Mucosa of stomach (tissue), 1 donor: Measurements from ENCODE around the gene CMBL.
"Not testable (repeated sequence)": the region's sequence is repeated elsewhere in the genome, so short reads cannot be mapped to it uniquely, and the experiment has no call there.

Source experiments
- H3K27me3 ChIP-seq: one replicate; pipeline ENCODE4 v1.7.0; 2013; ENCODE audit warnings: mild to moderate bottlenecking, low read length; ENCODE audit not compliant: control insufficient read depth, insufficient read depth
- H3K36me3 ChIP-seq: one replicate; pipeline ENCODE4 v1.7.0; 2013; ENCODE audit warnings: low read length; ENCODE audit not compliant: control insufficient read depth, insufficient read depth
- H3K4me1 ChIP-seq: one replicate; pipeline ENCODE4 v1.7.0; 2013; ENCODE audit warnings: mild to moderate bottlenecking, low read length; ENCODE audit not compliant: control insufficient read depth, insufficient read depth
- H3K4me3 ChIP-seq: one replicate; pipeline ENCODE4 v1.7.0; 2013; ENCODE audit warnings: low read length
- H3K9ac ChIP-seq: one replicate; pipeline ENCODE4 v1.7.0; 2013; ENCODE audit warnings: mild to moderate bottlenecking, low read length, moderate library complexity
- H3K9me3 ChIP-seq: one replicate; pipeline ENCODE4 v1.7.0; 2013; ENCODE audit warnings: mild to moderate bottlenecking, low read length, moderate library complexity; ENCODE audit not compliant: control insufficient read depth
- donor health status: Pancreatic carcinoma.

The CMBL gene

DNA sequence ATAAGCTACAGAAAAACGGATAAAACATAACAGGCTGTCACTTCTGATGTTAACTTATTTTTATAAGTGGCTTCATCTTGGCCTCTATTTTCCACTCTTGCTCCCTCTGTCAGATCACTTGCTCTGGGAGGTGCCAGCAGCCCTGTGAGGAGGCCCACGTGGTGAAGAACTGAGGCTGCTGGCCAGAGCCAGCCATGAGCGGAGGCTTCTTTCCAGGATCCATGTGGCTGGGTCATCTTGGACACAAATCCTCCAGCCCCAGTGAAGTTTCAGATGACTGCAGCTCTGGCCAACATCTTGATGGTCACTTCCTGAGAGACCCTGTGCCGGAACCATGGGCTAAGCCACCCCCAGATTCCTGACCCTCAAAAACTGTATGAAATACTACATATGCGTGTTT, 7.5 kb upstream of the CMBL start:
- Histone ChIP-seq H3K4me1 (peaks cover 8% of the 10 kb centered on the region), H3K9me3 (no peaks in the 10 kb centered on the region), H3K4me3 (no peak overlapping the region), H3K9ac (no peak overlapping the region), H3K36me3 (no peaks in the 10 kb centered on the region), H3K27me3 (no peaks in the 10 kb centered on the region)

- Histone ChIP-seq H3K4me1 (peaks cover 12% of the 10 kb centered on the region), H3K4me3 (no peak overlapping the region), H3K27me3 (no peaks in the 10 kb centered on the region), H3K9ac (no peak overlapping the region), H3K36me3 (no peaks in the 10 kb centered on the region), H3K9me3 (no peaks in the 10 kb centered on the region)
Measured at GRCh38 chr5:10311595-10312425, 4.1 kb upstream of the CMBL start.

DNA sequence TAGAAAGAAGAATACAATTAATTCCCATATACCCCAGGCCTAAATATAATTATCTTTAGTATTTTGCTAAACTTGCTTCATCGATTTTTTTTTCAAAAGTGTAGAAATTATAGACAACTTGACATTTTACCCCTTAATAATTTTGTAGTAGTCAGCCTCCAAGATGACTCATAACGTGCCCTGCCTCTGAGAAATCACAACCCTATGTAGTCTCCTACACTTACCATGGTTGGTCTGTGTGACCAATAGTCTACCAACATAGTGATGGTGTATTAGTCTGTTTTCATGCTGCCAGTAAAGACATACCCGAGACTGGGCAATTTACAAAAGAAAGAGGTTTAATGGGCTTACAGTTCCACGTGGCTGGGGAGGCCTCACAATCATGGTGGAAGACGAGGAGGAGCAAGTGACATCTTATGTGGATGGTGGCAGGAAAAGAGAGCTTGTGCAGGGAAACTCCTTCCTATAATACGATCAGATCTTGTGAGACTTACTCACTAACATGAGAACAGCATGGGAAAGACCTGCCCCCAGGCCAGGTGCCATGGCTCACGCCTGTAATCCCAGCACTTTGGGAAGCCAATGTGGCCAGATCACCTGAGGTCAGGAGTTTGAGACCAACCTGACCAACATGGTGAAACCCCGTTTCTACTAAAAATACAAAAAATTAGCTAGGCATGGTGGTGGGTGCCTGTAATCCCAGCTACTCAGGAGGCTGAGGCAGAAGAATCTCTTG, 3.3 kb upstream of the CMBL start:
- not testable (repeated sequence) for H3K27me3 ChIP-seq, H3K4me3 ChIP-seq, H3K9ac ChIP-seq, H3K9me3 ChIP-seq, H3K36me3 ChIP-seq
- H3K4me1 ChIP-seq = peaks cover 16% of the 10 kb centered on the region

GRCh38 chr5:10310066-10310779, 2.5 kb upstream of the CMBL start:
- H3K9ac ChIP-seq = peak overlapping the region; percentile 27
- no peaks in the 10 kb centered on the region for H3K27me3 ChIP-seq
- peaks cover 20% of the 10 kb centered on the region for H3K4me1 ChIP-seq
- H3K4me3 ChIP-seq = no peak overlapping the region
- no peaks in the 10 kb centered on the region for H3K9me3 ChIP-seq
- H3K36me3 ChIP-seq = no peaks in the 10 kb centered on the region

GRCh38 chr5:10308844-10309243, 1.1 kb upstream of the CMBL start:
- Histone ChIP-seq H3K27me3 (no peaks in the 10 kb centered on the region), H3K9ac (no peak overlapping the region), H3K9me3 (no peaks in the 10 kb centered on the region), H3K36me3 (no peaks in the 10 kb centered on the region), H3K4me3 (no peak overlapping the region), H3K4me1 (peaks cover 34% of the 10 kb centered on the region)

DNA sequence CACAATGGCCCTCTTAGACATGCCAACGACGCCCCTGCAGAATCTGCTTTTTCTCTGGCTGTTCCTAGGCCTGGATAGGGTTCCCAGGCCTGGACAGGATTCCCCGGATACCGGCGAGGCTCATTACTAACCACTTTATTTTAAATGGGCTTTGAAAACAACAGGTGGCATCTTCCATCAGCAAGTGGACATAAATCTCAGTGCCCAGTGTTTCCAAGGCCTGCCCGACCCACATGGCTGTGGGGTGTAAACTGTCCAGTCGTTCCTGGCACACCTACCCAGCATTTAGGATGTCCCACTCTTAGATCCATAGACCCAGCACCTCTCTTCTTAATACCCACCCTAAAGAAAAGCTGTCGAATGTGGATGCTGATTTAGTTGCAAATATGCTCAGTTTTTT, 896 bp downstream of the CMBL start:
- Histone ChIP-seq H3K36me3 (no peaks in the 10 kb centered on the region), H3K9ac (peak overlapping the region; percentile 71), H3K9me3 (no peaks in the 10 kb centered on the region), H3K4me3 (peak overlapping the region; percentile 45), H3K4me1 (peaks cover 52% of the 10 kb centered on the region), H3K27me3 (no peaks in the 10 kb centered on the region)

DNA sequence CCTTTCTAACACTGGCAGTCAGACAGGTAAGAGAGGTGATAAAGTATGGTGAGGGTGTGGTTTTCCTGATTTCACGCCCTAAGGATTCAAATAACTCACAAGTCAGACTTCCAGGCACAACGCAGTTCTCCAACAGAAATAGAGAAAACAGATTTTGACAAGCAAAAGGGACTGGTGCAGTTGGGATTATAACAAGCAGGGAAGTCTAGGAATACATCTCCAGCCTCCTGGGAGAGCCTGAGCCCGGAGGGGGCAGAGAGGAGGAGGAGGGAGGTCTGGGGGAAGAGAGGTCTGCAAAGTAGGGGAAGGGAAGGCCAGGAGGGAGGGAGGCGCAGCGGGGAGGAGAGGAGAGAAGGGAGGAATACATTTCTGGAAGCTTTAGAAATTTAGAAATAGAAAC, 1.6 kb downstream of the CMBL start:
- peak overlapping the region; percentile 71 for H3K9ac ChIP-seq
- H3K4me1 ChIP-seq = peaks cover 49% of the 10 kb centered on the region
- H3K36me3 ChIP-seq = no peaks in the 10 kb centered on the region
- peak overlapping the region; percentile 49 for H3K4me3 ChIP-seq
- no peaks in the 10 kb centered on the region for H3K9me3 ChIP-seq
- H3K27me3 ChIP-seq = no peaks in the 10 kb centered on the region

DNA sequence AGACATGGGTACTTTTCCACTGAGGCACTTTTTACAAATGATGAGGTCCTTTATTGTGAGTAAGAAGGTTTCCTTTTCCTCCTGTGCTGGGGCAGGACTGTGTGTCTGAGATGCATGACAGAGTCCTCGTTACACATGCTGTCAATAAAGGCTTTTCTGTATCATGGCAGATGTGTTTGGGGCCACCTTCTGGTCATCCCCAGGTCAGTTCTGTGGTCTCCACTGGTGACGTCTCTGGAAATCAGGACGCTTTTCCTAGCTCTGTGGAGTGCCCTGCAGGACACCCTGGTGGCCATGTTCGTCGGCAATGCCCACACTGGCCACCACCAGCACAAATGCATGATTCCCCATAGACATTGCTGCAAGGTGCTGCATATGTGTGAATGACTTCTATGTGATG, 2.8 kb downstream of the CMBL start:
- Histone ChIP-seq H3K9ac (no peak overlapping the region), H3K4me1 (peaks cover 51% of the 10 kb centered on the region)

DNA sequence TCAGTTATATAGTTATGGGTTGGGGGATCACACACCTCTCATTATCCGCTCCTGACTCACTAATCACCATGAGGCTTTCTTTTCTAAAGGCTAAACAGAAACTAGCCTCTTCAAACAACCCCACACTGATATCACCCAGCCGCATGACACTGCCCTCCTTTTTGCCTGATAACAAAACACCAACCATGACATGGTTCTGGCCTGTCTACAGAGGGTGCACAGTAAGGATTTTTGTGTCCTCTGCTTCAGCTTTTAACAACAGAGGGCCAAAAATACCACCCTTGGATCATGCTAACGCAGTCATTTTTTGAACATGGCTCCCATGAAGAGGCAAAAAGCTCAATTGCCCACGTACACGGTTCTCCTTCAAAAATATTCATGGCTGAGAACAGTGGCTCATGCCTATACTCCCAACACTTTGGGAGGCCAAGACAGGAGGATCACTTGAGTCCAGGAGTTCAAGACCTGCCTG, 4.0 kb downstream of the CMBL start:
- H3K4me1 ChIP-seq = peaks cover 53% of the 10 kb centered on the region
- no peaks in the 10 kb centered on the region for H3K27me3 ChIP-seq
- no peaks in the 10 kb centered on the region for H3K9me3 ChIP-seq
- H3K36me3 ChIP-seq = no peaks in the 10 kb centered on the region
- peak overlapping the region; percentile 42 for H3K9ac ChIP-seq
- no peak overlapping the region for H3K4me3 ChIP-seq

More for the DNA sequence above, 2.8 kb downstream of the CMBL start:
- H3K4me3 ChIP-seq = no peak overlapping the region
- no peaks in the 10 kb centered on the region for H3K9me3 ChIP-seq
- H3K36me3 ChIP-seq = no peaks in the 10 kb centered on the region
- H3K27me3 ChIP-seq = no peaks in the 10 kb centered on the region

DNA sequence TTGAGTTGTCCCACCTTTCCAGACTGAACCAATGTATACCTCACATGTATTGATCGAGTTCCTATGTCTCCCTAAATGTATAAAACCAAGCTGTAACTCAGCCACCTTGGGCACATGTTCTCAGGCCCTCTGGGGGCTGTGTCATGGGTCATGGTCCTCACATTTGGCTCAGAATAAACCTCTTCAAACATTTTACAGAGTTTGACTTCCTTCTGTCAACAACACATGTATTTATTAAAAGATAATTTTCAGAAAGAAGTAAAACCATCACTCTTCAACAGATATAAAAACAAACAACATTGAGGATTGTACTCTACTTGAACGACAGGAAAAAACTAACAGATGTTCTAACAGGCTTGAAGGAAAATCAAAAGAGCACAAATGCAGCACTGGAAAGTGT, 4.5 kb downstream of the CMBL start:
- Histone ChIP-seq H3K9me3 (no peaks in the 10 kb centered on the region), H3K4me1 (peaks cover 53% of the 10 kb centered on the region), H3K36me3 (no peaks in the 10 kb centered on the region), H3K27me3 (no peaks in the 10 kb centered on the region), H3K9ac (peak overlapping the region; percentile 42), H3K4me3 (peak overlapping the region; percentile 12)

DNA sequence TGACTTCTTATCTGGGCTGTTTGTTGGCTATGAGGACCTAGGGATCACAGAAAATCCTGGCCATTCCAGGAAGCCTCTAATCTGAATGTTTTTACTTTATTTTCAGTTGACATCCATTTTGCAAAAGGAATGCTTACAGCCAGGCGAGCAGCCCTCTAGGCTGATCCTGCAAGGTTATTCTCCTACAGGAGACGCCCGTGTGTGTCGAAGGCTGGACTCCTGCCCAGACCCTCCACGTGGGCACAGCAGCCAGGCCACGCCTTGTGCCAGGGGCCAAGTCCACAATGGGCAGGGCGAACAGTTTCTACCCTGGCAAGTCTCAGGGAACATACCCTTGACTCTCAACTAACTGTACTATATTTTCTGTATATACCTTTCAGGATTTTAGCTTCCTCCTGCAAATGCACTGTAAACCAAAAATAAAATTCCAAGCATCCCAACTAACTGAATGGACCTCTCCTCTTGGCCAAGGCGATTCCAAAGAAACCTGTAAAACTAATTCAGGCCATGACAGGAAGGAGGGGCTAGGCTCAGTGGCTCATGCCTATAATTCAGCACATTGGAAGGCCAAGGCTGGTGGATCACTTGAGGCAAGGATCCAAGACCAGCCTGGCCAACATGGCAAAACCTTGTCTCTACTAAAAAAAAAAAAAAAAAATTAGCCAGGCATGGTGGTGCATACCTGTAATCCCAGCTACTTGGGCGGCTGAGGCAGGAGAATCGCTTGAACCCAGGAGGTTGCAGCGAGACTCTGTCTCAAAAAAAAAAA, 5.7 kb downstream of the CMBL start:
- H3K9me3 ChIP-seq = no peaks in the 10 kb centered on the region
- H3K36me3 ChIP-seq = no peaks in the 10 kb centered on the region
- peak overlapping the region; percentile 1 for H3K4me3 ChIP-seq
- H3K4me1 ChIP-seq = peaks cover 53% of the 10 kb centered on the region
- H3K27me3 ChIP-seq = no peaks in the 10 kb centered on the region
- peak overlapping the region; percentile 42 for H3K9ac ChIP-seq
